HCT116 (cell line): Measurements from ENCODE around the gene PTPN9.

Experiments used
- CTCF ChIP-seq, 3 experiments: fragments of 200-600 bp in 1 of 3; sonication (generic) in 1 of 3; IDR thresholded peaks in 2 of 3; conservative IDR thresholded peaks in 1 of 3; 2 replicates each; pipeline ENCODE4 v1.5.1; 2012 to 2017; ENCODE audit warnings: low read depth in 2 of 3, low read length in 2 of 3, antibody characterized with exemption in 1 of 3, borderline replicate concordance in 1 of 3, control low read depth in 1 of 3, mild to moderate bottlenecking in 1 of 3, mixed read lengths in 1 of 3, mixed run types in 1 of 3, moderate library complexity in 1 of 3; ENCODE audit not compliant: insufficient read depth in 1 of 3
- EZH2phosphoT487 ChIP-seq: fragments of 200-600 bp; IDR thresholded peaks from 2 replicates; pipeline ENCODE4 v1.6.1; 2018; ENCODE audit warnings: antibody characterized with exemption, borderline replicate concordance
- JUND ChIP-seq: IDR thresholded peaks from 2 replicates; pipeline ENCODE4 v1.6.1; 2012
- MAX ChIP-seq: IDR thresholded peaks from 2 replicates; pipeline ENCODE4 v1.6.1; 2012
- POLR2A ChIP-seq: IDR thresholded peaks from 2 replicates; pipeline ENCODE4 v1.7.0; 2011; ENCODE audit warnings: borderline replicate concordance; ENCODE audit not compliant: insufficient read depth, insufficient read length; ENCODE audit errors: extremely low read depth
- RAD21 ChIP-seq: IDR thresholded peaks from 2 replicates; pipeline ENCODE4 v1.6.1; 2012; ENCODE audit warnings: low read depth, mild to moderate bottlenecking
- SIN3A ChIP-seq: IDR thresholded peaks from 2 replicates; pipeline ENCODE4 v1.6.1; 2012; ENCODE audit warnings: low read depth
- SP1 ChIP-seq: IDR thresholded peaks from 2 replicates; pipeline ENCODE4 v1.6.1; 2012; ENCODE audit warnings: low read depth
- TCF7L2 ChIP-seq: IDR thresholded peaks from 2 replicates; pipeline ENCODE4 v1.7.0; 2011; ENCODE audit warnings: borderline replicate concordance, inconsistent platforms; ENCODE audit not compliant: insufficient read depth, insufficient read length; ENCODE audit errors: extremely low read depth
- YY1 ChIP-seq: IDR thresholded peaks from 2 replicates; pipeline ENCODE4 v1.6.1; 2011; ENCODE audit warnings: low read length, low read depth, moderate library complexity, mild to moderate bottlenecking; ENCODE audit not compliant: insufficient replicate concordance; ENCODE audit errors: extremely low read depth
- ZFX ChIP-seq: fragments of 450-650 bp; IDR thresholded peaks from 2 replicates; pipeline ENCODE4 v1.6.1; 2017

- TF ChIP-seq RAD21: no peak
- TF ChIP-seq CTCF (IDR thresholded peaks at IDR 0.05 in 2 of 3, conservative IDR thresholded peaks at IDR 0.05 in 1 of 3; ENCODE audit: borderline replicate concordance in 1 of 3, insufficient read depth in 1 of 3, low read depth in 2 of 3, low read length in 2 of 3): no peak
- no peak for TF ChIP-seq YY1
- no peak for TF ChIP-seq ZFX
- TF ChIP-seq JUND: no peak
- TF ChIP-seq MAX: no peak
- TF ChIP-seq EZH2phosphoT487: no peak
- TF ChIP-seq POLR2A: no peak
- no peak for TF ChIP-seq TCF7L2
- no peak for TF ChIP-seq SP1
- no peak for TF ChIP-seq SIN3A
Observed at GRCh38 chr15:75591655-75592364, 12.7 kb upstream of the PTPN9 start.
